CD4-positive, alpha-beta T cell treated with Interleukin-4 for 1 hour (primary cell): ENCODE data around the gene ZNF432.

Experiments
- DNase-seq, 2 donors: peaks; one replicate each; pipeline ENCODE4 v3.0.0-alpha.2; 2020 to 2022

ZNF432 gene

GRCh38 chr19:52007806-52008557, 40.7 kb downstream of the ZNF432 start, which contains the start of gene ZNF615:
Gene ZNF615 (minus strand): TSS chr19:52008211. CDS start chr19:52003711, 4,500 bp downstream.
- peak; percentile 84 to 90 for DNase-seq

GRCh38 chr19:52007451-52007805, 41.2 kb downstream of the ZNF432 start:
- DNase-seq: no peak

DNA sequence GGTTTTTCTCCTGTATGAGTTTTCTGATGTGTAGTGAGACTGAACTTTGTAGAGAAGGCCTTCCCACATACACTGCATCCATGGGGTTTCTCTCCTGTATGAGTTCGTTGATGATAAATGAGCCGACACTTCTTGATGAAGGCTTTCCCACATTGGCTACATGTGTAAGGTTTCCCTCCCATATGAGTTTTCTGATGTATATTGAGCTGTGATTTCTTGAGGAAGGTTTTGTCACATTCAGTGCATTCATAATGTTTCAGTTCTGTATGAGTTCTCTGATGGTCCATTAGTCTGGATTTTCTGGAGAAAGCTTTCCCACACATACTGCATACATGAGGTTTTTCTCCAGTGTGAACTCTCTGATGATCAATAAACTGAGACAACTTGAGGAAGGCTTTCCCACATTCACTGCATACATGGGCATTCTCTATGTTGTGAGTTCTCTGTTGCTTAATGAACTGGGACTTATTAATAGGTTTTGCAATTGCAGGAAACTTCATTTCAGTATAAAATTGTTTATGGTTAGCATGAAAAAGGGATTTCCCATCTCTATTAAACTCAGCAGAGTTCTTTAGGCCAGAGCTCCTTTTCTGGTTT, 54.5 kb downstream of the ZNF432 start:
- DNase-seq: no peak

DNA sequence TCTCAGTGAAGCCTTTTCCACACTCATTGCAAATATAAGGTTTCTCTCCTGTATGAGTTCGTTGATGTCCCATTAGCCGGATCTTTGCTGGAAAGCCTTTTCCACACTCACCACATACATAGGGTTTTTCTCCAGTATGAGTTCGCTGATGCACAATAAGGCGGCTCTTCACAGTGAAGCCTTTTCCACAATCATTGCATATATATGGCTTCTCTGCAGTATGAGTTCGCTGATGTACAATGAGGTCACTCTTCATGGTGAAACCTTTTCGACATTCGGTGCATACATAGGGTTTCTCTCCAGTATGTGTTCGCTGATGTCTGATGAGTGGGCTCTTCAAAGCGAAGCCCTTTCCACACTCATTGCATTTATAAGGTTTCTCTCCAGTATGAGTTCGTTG, 55.2 kb downstream of the ZNF432 start:
- no peak for DNase-seq

GRCh38 chr19:51986309-51987291, 62.0 kb downstream of the ZNF432 start, which contains the start of gene ZNF350:
Gene ZNF350 (minus strand): TSS chr19:51986840. CDS start chr19:51974360, 12,480 bp downstream.
- DNase-seq: peak; percentile 95

GRCh38 chr19:51983361-51983760, 65.3 kb downstream of the ZNF432 start:
- no peak for DNase-seq
